Gastrocnemius medialis (tissue), 4 donors: ENCODE measurements around the gene OGFOD1.

Experiments used
- POLR2A ChIP-seq, 2 donors: fragments of 450-650 bp; IDR thresholded peaks; one replicate each; pipeline ENCODE4 v1.6.1; 2017; ENCODE audit warnings: antibody characterized with exemption in 2 of 2, mild to moderate bottlenecking in 2 of 2, moderate library complexity in 2 of 2
- TF ChIP-seq, protein P1 (sequence below), 5 experiments: fragments of 450-650 bp in 3 of 5; fragments of 200-600 bp in 2 of 5; sonication (generic) in 2 of 5; IDR thresholded peaks in 4 of 5; conservative IDR thresholded peaks in 1 of 5; 1 replicate in 4 of 5; 2 replicates in 1 of 5; pipeline ENCODE4 v1.5.1; 2016 to 2019; ENCODE audit warnings: antibody characterized with exemption in 5 of 5, mild to moderate bottlenecking in 3 of 5, moderate library complexity in 3 of 5

- TF ChIP-seq POLR2A (IDR thresholded peaks at IDR 0.05): no peak
- TF ChIP-seq, protein P1, sequence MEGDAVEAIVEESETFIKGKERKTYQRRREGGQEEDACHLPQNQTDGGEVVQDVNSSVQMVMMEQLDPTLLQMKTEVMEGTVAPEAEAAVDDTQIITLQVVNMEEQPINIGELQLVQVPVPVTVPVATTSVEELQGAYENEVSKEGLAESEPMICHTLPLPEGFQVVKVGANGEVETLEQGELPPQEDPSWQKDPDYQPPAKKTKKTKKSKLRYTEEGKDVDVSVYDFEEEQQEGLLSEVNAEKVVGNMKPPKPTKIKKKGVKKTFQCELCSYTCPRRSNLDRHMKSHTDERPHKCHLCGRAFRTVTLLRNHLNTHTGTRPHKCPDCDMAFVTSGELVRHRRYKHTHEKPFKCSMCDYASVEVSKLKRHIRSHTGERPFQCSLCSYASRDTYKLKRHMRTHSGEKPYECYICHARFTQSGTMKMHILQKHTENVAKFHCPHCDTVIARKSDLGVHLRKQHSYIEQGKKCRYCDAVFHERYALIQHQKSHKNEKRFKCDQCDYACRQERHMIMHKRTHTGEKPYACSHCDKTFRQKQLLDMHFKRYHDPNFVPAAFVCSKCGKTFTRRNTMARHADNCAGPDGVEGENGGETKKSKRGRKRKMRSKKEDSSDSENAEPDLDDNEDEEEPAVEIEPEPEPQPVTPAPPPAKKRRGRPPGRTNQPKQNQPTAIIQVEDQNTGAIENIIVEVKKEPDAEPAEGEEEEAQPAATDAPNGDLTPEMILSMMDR (IDR thresholded peaks at IDR 0.05 in 4 of 5, conservative IDR thresholded peaks at IDR 0.05 in 1 of 5): no peak
Measured at GRCh38 chr16:56470232-56470631, 18.9 kb downstream of the OGFOD1 start.
